ENCODE data around the gene RAB7B.

DNA sequence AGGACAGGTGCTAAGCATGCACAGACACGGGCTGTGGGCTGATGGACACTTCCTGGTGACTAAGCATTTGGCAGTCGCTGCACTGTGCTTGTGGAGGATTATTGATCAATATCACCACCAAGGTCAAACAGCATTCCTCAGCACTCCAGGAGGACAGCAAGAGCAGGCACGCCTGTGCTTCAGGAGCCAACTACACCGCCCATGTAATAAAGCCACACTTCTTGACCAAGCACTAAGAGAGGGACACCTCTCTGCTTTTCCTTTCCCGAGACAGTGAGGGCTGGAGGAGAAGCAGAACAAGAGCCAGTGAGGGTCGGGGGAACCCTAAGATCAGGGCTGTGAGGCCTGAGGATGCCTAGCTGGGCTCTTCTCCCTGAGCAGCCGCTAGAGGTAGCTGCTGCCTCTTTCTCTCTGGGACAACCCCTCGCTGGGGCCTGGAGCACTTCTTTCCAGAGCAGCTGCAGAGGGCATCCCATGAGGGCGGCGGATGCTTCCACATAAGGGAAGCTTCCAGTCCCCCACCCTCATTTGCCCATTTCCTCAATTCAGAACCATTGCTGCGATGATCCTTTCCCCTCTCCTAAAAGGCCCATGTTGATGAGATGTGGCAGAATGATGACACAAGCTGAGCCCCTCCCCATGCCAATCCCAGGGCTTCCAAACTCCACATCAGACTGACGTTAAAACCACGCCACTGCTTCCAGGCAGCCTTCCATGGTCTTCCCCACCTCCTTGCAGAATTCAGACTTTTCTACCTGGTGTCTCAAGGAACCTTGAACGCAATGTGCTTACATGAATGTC is 19.1 kb downstream of the RAB7B start:
- TF ChIP-seq POLR2A (IDR thresholded peaks at IDR 0.05; ENCODE audit: low read length) (no peak), GATA1 (IDR thresholded peaks at IDR 0.05; ENCODE audit: low read depth, low read length) (no peak)
